PC-3 (cell line): Measurements from ENCODE around the gene MYH15. TPM values are rescaled to one million over a fixed set of nuclear protein-coding genes. Genes with fewer than 3 reads are reported as not detected.

ENCODE experiments used
- ATAC-seq: fragments of 200-7000 bp; cut with Tn5 transposase; 2 replicates; pipeline ENCODE4 v1.9.1; 2020; ENCODE audit warnings: mild to moderate bottlenecking, moderate library complexity
- BruUV-seq: library from RNA; stranded (reverse); fragments of 400-500 nt; replicated peaks from 2 replicates; lab custom pipeline; 2021; lab: Mats Ljungman, UMichigan
- CTCF ChIA-PET: fragments of 300-600 bp; sonication (Branson Sonifier 250); formaldehyde crosslinking; loops from one replicate; lab custom pipeline; 2022; ENCODE audit warnings: antibody characterized with exemption; lab: Charles Lee
- POLR2A ChIA-PET: fragments of 300-600 bp; sonication (Branson Sonifier 250); formaldehyde crosslinking; loops from one replicate; lab custom pipeline; 2022; ENCODE audit warnings: antibody characterized with exemption; ENCODE audit not compliant: unreplicated experiment; lab: Charles Lee
- DNase-seq: peaks from one replicate; pipeline ENCODE4 v3.0.0-alpha.2; 2015
- H2AFZ ChIP-seq: fragments of 300-600 bp; sonication (generic); 2 replicates; pipeline ENCODE4 v1.6.0; 2016; ENCODE audit warnings: antibody characterized with exemption, low read length
- H3F3A ChIP-seq: fragments of 300-600 bp; sonication (generic); one replicate; pipeline ENCODE4 v1.6.0; 2017; ENCODE audit warnings: antibody characterized with exemption, low read length, control low read depth, mild to moderate bottlenecking; ENCODE audit not compliant: unreplicated experiment
- H3K27ac ChIP-seq: fragments of 300-600 bp; sonication (generic); 2 replicates; pipeline ENCODE4 v1.5.1; 2016; ENCODE audit warnings: mild to moderate bottlenecking, low read length
- H3K27me3 ChIP-seq: fragments of 300-600 bp; sonication (generic); 2 replicates; pipeline ENCODE4 v1.6.1; 2016; ENCODE audit warnings: low read length, mixed read lengths
- H3K36me3 ChIP-seq: fragments of 300-600 bp; sonication (generic); 2 replicates; pipeline ENCODE4 v1.6.1; 2016; ENCODE audit warnings: low read depth, mixed run types, low read length, mixed read lengths
- H3K4me1 ChIP-seq: fragments of 300-600 bp; sonication (generic); 2 replicates; pipeline ENCODE4 v1.5.1; 2016; ENCODE audit warnings: low read length; ENCODE audit not compliant: insufficient read depth
- H3K4me2 ChIP-seq: fragments of 300-600 bp; sonication (generic); 2 replicates; pipeline ENCODE4 v1.6.0; 2016; ENCODE audit warnings: low read length
- H3K4me3 ChIP-seq: fragments of 300-600 bp; sonication (generic); 2 replicates; pipeline ENCODE4 v1.5.1; 2016; ENCODE audit warnings: mild to moderate bottlenecking, low read length, mixed read lengths
- H3K79me2 ChIP-seq: fragments of 300-600 bp; sonication (generic); 2 replicates; pipeline ENCODE4 v1.6.1; 2017; ENCODE audit warnings: low read length, mixed read lengths
- H3K9ac ChIP-seq: fragments of 300-600 bp; sonication (generic); 2 replicates; pipeline ENCODE4 v1.6.0; 2016; ENCODE audit warnings: mild to moderate bottlenecking, low read length
- H3K9me2 ChIP-seq: fragments of 300-600 bp; sonication (generic); replicated peaks from 2 replicates; pipeline ENCODE4 v1.6.1; 2016; ENCODE audit warnings: mixed run types, low read length, mixed read lengths
- H3K9me3 ChIP-seq: fragments of 300-600 bp; sonication (generic); 2 replicates; pipeline ENCODE4 v1.6.1; 2016; ENCODE audit warnings: low read length, mixed read lengths
- H4K20me1 ChIP-seq: fragments of 300-600 bp; sonication (generic); 2 replicates; pipeline ENCODE4 v1.6.1; 2016; ENCODE audit warnings: low read length, mixed read lengths
- EZH2 ChIP-seq: fragments of 300-600 bp; sonication (generic); IDR thresholded peaks from one replicate; pipeline ENCODE4 v1.6.1; 2017; ENCODE audit warnings: antibody characterized with exemption, mild to moderate bottlenecking, low read length; ENCODE audit not compliant: unreplicated experiment
- EZH2phosphoT487 ChIP-seq: fragments of 300-600 bp; sonication (generic); IDR thresholded peaks from 2 replicates; pipeline ENCODE4 v1.6.1; 2018; ENCODE audit warnings: mild to moderate bottlenecking, antibody characterized with exemption, low read length, borderline replicate concordance
- intact Hi-C: fragments of 100-400 bp; cut with micrococcal nuclease; formaldehyde crosslinking; loops from 2 replicates; pipeline ENCODE4 v1.9.0; 2023
- total RNA-seq: library from RNA; depleted of rRNA; stranded (reverse); fragments of >200 nt; gene quantifications from 2 replicates; pipeline ENCODE4 v1.2.3, GENCODE V29; 2014
- TF ChIP-seq, protein P1 (sequence below): fragments of 300-600 bp; sonication (generic); conservative IDR thresholded peaks from 2 replicates; pipeline ENCODE4 v1.5.1; 2017; ENCODE audit warnings: antibody characterized with exemption, low read depth, mild to moderate bottlenecking, low read length

Gene MYH15
- total RNA-seq, 1 experiment from 2014 or later, result 2.4 TPM

DNA sequence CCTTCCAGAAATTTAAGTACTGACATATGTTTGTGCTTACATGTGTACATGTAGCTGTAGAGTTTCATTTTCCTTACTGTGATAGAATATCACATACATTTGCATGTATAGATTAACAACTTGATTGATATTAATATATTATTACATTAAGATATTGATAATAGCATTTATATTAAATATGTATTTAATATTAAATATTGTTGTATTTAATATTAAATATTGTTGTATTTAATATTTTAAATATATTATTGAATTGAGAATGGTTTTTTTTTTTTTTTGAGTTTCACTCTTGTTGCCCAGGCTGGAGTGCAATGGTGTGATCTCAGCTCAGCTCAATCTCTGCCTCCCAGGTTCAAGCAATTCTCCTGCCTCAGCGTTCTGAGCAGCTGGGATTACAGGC lies 76.5 kb downstream of the MYH15 start:
- ChIA-PET POLR2A (no interaction called here), CTCF (no interaction called here)
- intact Hi-C loops, result no loop called here
- H3F3A ChIP-seq, result no peaks in the 10 kb centered on the region
- H3K79me2 ChIP-seq, result no peaks in the 10 kb centered on the region
- no peaks in the 10 kb centered on the region for H3K27me3 ChIP-seq
- no peak overlapping the region for H3K4me3 ChIP-seq
- no peaks in the 10 kb centered on the region for H4K20me1 ChIP-seq
- no peak overlapping the region for H3K4me2 ChIP-seq
- no peak for DNase-seq
- TF ChIP-seq, protein P1, sequence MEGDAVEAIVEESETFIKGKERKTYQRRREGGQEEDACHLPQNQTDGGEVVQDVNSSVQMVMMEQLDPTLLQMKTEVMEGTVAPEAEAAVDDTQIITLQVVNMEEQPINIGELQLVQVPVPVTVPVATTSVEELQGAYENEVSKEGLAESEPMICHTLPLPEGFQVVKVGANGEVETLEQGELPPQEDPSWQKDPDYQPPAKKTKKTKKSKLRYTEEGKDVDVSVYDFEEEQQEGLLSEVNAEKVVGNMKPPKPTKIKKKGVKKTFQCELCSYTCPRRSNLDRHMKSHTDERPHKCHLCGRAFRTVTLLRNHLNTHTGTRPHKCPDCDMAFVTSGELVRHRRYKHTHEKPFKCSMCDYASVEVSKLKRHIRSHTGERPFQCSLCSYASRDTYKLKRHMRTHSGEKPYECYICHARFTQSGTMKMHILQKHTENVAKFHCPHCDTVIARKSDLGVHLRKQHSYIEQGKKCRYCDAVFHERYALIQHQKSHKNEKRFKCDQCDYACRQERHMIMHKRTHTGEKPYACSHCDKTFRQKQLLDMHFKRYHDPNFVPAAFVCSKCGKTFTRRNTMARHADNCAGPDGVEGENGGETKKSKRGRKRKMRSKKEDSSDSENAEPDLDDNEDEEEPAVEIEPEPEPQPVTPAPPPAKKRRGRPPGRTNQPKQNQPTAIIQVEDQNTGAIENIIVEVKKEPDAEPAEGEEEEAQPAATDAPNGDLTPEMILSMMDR, result no peak
- TF ChIP-seq EZH2phosphoT487, result no peak
- H3K4me1 ChIP-seq, result no peaks in the 10 kb centered on the region
- H3K9ac ChIP-seq, result no peak overlapping the region
- ATAC-seq, result no peak
- no peaks in the 10 kb centered on the region for H3K36me3 ChIP-seq
- no peak overlapping the region for H2AFZ ChIP-seq
- BruUV-seq, result no TSS peak
- H3K9me3 ChIP-seq, result no peaks in the 10 kb centered on the region
- no peaks in the 10 kb centered on the region for H3K9me2 ChIP-seq
- no peak overlapping the region for H3K27ac ChIP-seq

DNA sequence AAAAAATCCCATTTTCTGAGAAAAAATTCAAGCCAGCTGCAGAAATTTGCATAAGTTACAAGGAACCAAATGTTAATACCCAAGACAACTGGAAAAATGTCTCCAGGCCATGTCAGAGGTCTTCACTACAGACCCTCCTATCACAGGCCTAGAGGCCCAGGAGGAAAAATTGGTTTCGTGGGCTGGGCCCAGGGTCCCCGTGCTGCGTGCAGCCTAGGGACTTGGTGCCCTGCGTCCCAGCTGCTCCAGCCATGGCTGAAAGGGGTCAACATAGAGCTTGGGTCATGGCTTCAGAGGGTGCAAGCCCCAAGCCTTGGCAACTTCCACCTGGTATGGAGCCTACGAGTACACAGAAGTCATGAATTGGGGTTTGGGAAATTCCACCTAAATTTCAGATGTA lies 78.0 kb downstream of the MYH15 start:
- intact Hi-C loops, result no loop called here
- ATAC-seq, result no peak
- H2AFZ ChIP-seq, result no peak overlapping the region
- no peaks in the 10 kb centered on the region for H3K79me2 ChIP-seq
- no peak overlapping the region for H3K27ac ChIP-seq
- no peaks in the 10 kb centered on the region for H4K20me1 ChIP-seq
- no peaks in the 10 kb centered on the region for H3K36me3 ChIP-seq
- H3K27me3 ChIP-seq, result no peaks in the 10 kb centered on the region
- no TSS peak for BruUV-seq
- POLR2A ChIA-PET, result no interaction called here
- H3K9me2 ChIP-seq, result no peaks in the 10 kb centered on the region
- H3K9ac ChIP-seq, result no peak overlapping the region
- CTCF ChIA-PET, result no interaction called here
- no peak for DNase-seq
- H3K4me3 ChIP-seq, result no peak overlapping the region
- TF ChIP-seq EZH2phosphoT487, result no peak
- TF ChIP-seq, protein P1, result no peak
- H3K9me3 ChIP-seq, result no peaks in the 10 kb centered on the region
- no peaks in the 10 kb centered on the region for H3F3A ChIP-seq
- no peak overlapping the region for H3K4me2 ChIP-seq
- no peaks in the 10 kb centered on the region for H3K4me1 ChIP-seq

DNA sequence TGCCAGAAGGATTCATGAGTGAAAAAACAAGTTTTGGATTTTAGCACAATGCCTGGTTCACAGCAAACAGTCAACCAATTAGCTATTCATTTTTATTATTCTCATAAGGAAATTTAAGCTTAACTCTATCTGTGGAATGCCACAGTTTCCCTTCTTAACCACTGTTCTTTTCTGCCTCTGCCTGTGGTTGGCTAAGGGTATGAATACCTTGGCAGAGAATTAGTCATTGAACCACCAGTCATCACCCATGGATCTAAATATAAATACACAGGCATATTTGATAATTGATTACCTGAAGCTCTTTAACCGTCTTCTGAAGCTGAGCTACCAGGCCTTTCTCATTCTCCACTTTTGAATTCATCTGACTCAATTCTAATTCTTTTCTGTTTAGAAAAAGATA lies 79.9 kb downstream of the MYH15 start:
- BruUV-seq, result no TSS peak
- H3K27ac ChIP-seq, result no peak overlapping the region
- no peaks in the 10 kb centered on the region for H3K27me3 ChIP-seq
- no peaks in the 10 kb centered on the region for H3K4me1 ChIP-seq
- DNase-seq (no peak), ATAC-seq (no peak)
- no peaks in the 10 kb centered on the region for H3K79me2 ChIP-seq
- no peaks in the 10 kb centered on the region for H3K9me2 ChIP-seq
- TF ChIP-seq EZH2phosphoT487 (no peak), EZH2 (no peak)
- TF ChIP-seq, protein P1, result no peak
- CTCF ChIA-PET, result interaction anchor here (0.6 kb wide), 1 partner anchor 273 kb away, joined by 4 read pairs; no protein-coding TSS in a partner anchor
- intact Hi-C loops, result no loop called here
- no peak overlapping the region for H3K4me3 ChIP-seq
- POLR2A ChIA-PET, result interaction anchor here (0.6 kb wide), 2 partner anchors 10 to 460 kb away, joined by 5 read pairs; no protein-coding TSS in a partner anchor
- H2AFZ ChIP-seq, result no peak overlapping the region
- no peak overlapping the region for H3K9ac ChIP-seq
- H3K4me2 ChIP-seq, result no peak overlapping the region
- no peaks in the 10 kb centered on the region for H3K9me3 ChIP-seq
- no peaks in the 10 kb centered on the region for H4K20me1 ChIP-seq
- H3K36me3 ChIP-seq, result no peaks in the 10 kb centered on the region
- H3F3A ChIP-seq, result no peaks in the 10 kb centered on the region
